HepG2 (cell line): ENCODE data around the gene HSPA14.

Experiments used
- KAT7 ChIP-seq: IDR thresholded peaks from 2 replicates; pipeline ENCODE4 v1.6.1; 2018; ENCODE audit warnings: borderline replicate concordance, missing compliant biosample characterization
- NR2C2 ChIP-seq: sonication (generic); formaldehyde crosslinking; IDR thresholded peaks from 2 replicates; pipeline ENCODE4 v1.4.0; 2020; ENCODE audit warnings: missing genetic modification reagents, mild to moderate bottlenecking, moderate library complexity, borderline replicate concordance
- RAD21 ChIP-seq: fragments of 450-650 bp; formaldehyde crosslinking; IDR thresholded peaks from 2 replicates; pipeline ENCODE4 v1.5.0; 2020; ENCODE audit warnings: mild to moderate bottlenecking
- SMYD3 ChIP-seq: sonication (generic); formaldehyde crosslinking; IDR thresholded peaks from 2 replicates; pipeline ENCODE4 v1.8.1; 2023; ENCODE audit warnings: mild to moderate bottlenecking, missing genetic modification reagents
- SP1 ChIP-seq, 2 experiments: fragments of 450-650 bp in 1 of 2; sonication (generic) in 1 of 2; formaldehyde crosslinking in 1 of 2; IDR thresholded peaks; 2 replicates each; pipeline versions ENCODE4 v1.4.0 to v1.6.1; 2016 to 2020; ENCODE audit warnings: missing genetic modification reagents in 1 of 2
- ZKSCAN8 ChIP-seq: IDR thresholded peaks from 2 replicates; pipeline ENCODE4 v1.6.1; 2016; ENCODE audit warnings: borderline replicate concordance, missing genetic modification reagents, missing compliant biosample characterization
- ZMYM2 ChIP-seq: sonication (generic); formaldehyde crosslinking; IDR thresholded peaks from 2 replicates; pipeline ENCODE4 v1.8.0; 2022; ENCODE audit warnings: mild to moderate bottlenecking, missing genetic modification reagents
- ZNF18 ChIP-seq: sonication (generic); formaldehyde crosslinking; IDR thresholded peaks from 2 replicates; pipeline ENCODE4 v1.8.0; 2022; ENCODE audit warnings: mild to moderate bottlenecking, missing genetic modification reagents; ENCODE audit not compliant: insufficient replicate concordance

DNA sequence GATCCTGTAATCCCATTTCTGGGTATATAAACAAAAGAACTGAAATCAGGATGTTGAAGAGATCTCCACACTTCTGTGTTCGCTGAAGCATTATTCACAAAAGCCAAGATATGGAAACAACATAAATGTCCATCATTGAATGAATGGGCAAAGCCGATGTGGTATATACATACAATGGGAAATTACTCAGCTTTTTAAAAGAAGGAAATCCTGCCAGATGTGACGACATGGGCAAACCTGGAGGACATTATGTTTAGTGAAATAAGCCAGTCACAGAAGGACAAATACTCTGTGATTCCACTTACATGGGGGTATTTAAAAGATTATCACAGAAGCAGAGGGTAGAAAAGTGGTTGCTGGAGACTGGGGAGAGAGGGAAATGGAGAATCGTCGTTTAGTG, 39.5 kb upstream of the HSPA14 start:
- TF ChIP-seq ZKSCAN8 (CRISPR knock-in tag) = no peak
- no peak for TF ChIP-seq ZMYM2 (CRISPR knock-in tag)
- no peak for TF ChIP-seq KAT7 (CRISPR knock-in tag)
- no peak for TF ChIP-seq SP1 (IDR thresholded peaks at IDR 0.05)
- TF ChIP-seq SP1 (CRISPR knock-in tag; IDR thresholded peaks at IDR 0.05) = no peak
- no peak for TF ChIP-seq SMYD3 (CRISPR knock-in tag)
- no peak for TF ChIP-seq ZNF18 (CRISPR knock-in tag)
- no peak for TF ChIP-seq RAD21
- TF ChIP-seq NR2C2 (CRISPR knock-in tag) = no peak
